Measurements from ENCODE around the gene S1PR3.

- TF ChIP-seq CTCF (IDR thresholded peaks at IDR 0.05): no peak
- TF ChIP-seq POLR2A (IDR thresholded peaks at IDR 0.05): no peak
These were observed 37.8 kb upstream of the S1PR3 start for GRCh38 chr9:88953381-88954029.

Data from Peyer's patch (tissue), 4 donors.